ENCODE results near the gene AGPAT3. TPM values are rescaled to one million over a fixed set of nuclear protein-coding genes. Genes with fewer than 3 reads are reported as not detected.

AGPAT3 gene
- total RNA-seq, 4 donors from 2014 or later: 40.6 to 80.5 (median 65.3) TPM

GRCh38 chr21:44035244-44035643, 170.2 kb downstream of the AGPAT3 start:
- Histone ChIP-seq H3K27ac (no peak overlapping the region), H3K4me1 (no peaks in the 10 kb centered on the region), H3K36me3 (peaks cover 26% of the 10 kb centered on the region in 2 donors), H3K4me3 (replicated peaks in 1 of 3) (no peak overlapping the region), H3K27me3 (no peaks in the 10 kb centered on the region), H3K9me3 (no peaks in the 10 kb centered on the region)
- DNase-seq: no peak
- no peak for TF ChIP-seq POLR2A (IDR thresholded peaks at IDR 0.05)
- no peak for TF ChIP-seq CTCF (IDR thresholded peaks at IDR 0.05)
- intact Hi-C loops (cut with DNase I): no loop called here
- WGBS, 2 donors: 94 to 97% methylated on average over 4 of the region's 4 CpGs

Small RNA genes within 50 kb of the gene (small RNA-seq; reads per million reads assigned to genes)
- gene RNU6-1150P (not detected), gene RNU6-859P (not detected)

Other genes with a start within 250 kb of the AGPAT3 start
- 1 to 10 TPM in 1 of 4 donors, under 1 TPM in 3; 0.33 to 1.2 (median 0.84) TPM for gene HSF2BP, start 205.7 kb upstream of the AGPAT3 start, total RNA-seq
- 10 to 100 TPM; 19.7 to 22.8 (median 20.5) TPM for gene RRP1B, start 205.7 kb upstream of the AGPAT3 start, total RNA-seq
- 10 to 100 TPM; 70.6 to 95.5 (median 92.4) TPM for gene PDXK, start 146.1 kb upstream of the AGPAT3 start, total RNA-seq
- 10 to 100 TPM in 3 of 4 donors, 1 to 10 TPM in 1; 9.1 to 32.4 (median 14.5) TPM for gene CSTB, start 88.9 kb upstream of the AGPAT3 start, total RNA-seq
- gene RRP1, start 75.6 kb upstream of the AGPAT3 start, total RNA-seq: 10 to 100 TPM; 11.0 to 20.1 (median 18.7) TPM
- gene TRAPPC10, start 147.1 kb downstream of the AGPAT3 start, total RNA-seq: 10 to 100 TPM; 38.6 to 77.8 (median 55.3) TPM
- 10 to 100 TPM in 1 of 4 donors, 1 to 10 TPM in 3; 5.8 to 20.5 (median 7.0) TPM for gene PWP2, start 242.2 kb downstream of the AGPAT3 start, total RNA-seq